Measurements from ENCODE around the gene SELENOK.

The SELENOK gene

DNA sequence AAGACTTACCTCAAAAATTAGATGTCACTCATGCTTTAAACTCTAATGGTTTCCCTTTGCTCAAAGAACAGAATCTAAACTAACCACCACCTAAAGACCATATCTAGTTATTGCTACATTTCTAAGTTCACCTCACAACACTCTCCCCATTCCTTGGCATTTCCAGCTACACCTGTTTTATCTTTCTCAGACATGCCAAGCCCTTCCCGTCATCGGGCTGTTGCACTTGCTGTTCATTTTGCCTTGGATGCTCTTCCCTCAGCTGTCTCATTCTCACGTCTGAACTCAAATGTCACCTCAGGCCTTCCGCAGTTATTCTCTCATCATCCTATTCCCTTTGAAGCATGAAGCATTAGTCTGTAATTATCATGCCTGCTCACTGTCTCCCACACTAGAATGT, 8.7 kb downstream of the SELENOK start:
- no peak for DNase-seq (ENCODE audit: low spot score)

DNA sequence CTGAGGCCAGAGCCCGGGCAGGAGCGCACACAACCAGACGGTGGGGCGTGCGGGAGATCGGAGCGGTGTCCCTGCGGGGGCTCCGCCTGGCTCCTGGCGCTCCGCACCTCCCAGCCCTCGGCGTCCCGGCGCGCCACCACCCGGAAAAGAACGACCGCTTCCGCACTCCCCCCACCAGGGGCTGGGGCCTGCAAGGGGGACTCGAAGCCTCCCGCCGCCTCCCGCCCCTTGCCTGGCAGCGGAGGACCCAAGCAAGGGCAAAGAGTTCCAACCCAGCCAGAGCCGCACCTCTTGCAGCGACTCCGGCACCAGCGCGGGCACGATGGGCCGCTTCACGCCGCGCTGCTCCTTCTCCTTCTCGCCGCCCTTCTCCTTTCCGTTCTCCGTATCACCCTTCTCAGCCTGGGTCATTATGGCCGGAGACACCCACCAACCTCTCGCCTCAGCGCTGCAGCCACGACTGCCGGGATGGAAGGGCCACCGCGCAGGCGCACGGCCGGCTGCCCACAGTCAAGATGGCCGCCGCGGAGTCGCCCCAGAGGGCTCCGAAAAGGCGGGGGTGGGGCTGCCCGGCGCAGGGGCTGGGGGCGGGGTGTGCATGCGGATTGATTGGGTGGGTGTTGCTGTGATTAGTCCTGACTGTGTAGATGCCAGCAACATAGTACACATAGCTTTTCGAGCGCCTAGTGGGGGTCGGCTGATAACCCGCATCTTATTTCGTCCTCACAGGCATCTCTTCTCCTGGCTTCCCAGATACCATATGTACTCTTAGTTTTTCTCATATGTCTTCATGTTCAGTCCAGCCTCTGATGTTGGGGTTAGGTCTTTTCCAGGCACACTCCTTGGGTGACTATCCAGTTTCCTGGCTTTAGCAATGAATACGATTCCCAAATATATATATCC, 9.7 kb downstream of the SELENOK start, which contains the start of gene ACTR8:
Gene ACTR8 (minus strand): TSS at position 462 of the 903 bp plus-strand sequence. CDS start 51 bp downstream, at position 411.
- DNase-seq (ENCODE audit: low spot score), result peak; percentile 83

DNA sequence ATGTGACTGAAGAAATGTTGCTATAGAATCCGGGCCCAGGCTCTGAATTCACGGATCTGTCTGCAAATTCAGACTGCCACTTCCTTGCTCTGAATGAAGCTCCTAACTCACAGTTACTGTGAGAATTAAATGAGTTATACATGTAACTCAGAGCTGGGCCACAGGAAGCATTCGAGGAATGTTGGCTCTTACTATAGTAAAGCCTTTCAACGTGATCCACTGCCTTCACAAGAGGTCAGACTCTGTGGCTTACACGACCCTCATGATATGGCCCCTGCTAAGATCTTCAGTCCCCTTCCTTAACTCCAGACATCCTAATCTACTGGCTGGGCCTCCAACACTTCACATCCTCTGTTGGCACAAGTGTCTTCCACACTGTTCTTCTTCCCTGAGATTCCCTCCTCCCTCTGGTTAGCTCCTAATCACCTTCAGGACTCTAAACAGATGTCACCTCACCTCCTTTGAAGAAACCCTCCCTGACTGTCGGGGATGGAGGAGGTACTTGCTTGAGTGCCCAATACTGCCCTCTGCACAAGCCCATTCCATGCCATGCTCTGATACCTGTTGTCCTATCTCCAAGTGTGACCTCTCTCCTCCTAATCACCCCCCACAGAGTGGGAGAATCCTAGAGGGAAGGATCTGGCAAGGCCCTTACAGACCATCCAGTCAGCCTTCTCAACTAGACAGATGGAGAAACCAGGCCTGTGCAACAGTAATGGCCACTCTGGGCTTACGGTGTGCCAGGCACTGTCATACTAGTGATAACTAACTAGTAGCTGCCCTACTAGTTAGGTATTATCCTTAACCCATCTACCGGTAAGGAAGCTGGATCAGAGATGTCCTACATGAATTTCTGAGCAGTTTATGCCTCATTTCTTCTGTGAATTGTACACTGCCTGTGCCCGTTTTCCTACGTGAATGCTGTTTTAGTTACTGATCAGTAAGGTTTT, 11.0 kb downstream of the SELENOK start:
- DNase-seq (ENCODE audit: low spot score), result no peak

DNA sequence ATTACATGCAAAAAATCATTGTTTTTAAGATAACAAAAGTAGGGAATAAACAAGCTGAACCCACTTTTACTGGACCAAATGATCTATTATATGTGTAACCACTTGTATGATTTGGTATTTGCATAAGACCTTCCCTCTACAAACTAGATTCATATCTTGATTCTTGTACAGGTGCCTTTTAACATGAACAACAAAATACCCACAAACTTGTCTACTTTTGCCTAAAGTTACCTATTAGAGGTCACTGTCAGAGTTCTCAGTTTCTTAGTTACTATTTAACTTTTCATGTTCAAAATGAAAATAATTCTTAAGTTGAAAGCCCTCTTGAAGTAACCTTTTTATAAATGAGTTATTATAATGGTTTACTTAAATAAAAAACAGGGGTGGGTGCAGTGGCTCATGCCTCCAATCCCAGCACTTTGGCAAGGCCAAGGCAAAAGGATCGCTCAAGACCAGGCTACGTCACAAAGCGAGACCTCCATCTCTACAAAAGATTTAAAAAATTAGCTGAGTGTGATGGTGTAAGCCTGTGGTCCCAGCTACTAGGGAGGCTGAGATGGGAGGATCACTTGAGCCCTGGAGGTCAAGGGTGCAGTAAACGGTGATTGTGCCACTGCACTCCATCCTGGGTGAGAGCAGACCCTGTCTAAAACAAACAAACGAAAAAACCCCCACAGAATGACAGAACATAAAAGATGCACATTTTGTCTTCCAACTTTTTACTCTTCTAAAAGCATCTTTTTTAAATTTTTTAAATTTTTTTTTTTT, 25.7 kb downstream of the SELENOK start:
- DNase-seq (ENCODE audit: low spot score), result no peak

DNA sequence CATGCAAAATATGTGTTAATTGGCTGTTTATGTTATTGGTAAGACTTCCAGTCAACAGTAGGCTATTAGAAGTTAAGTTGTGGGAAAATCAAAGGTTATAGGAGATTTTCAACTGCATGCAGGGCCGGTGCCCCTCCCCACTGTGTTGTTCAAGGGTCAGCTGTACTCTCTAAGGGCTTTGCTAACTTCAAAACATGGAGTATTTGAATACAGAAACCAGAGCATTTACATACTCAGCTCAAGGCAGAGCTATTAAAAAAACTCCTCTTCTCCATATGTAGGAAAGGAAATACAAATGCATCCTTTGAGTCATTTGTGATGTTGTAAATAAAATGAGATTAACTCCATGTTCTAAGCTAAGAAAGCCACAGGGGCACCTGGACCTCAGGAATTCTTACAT, 28.5 kb downstream of the SELENOK start:
- no peak for DNase-seq (ENCODE audit: low spot score)

DNA sequence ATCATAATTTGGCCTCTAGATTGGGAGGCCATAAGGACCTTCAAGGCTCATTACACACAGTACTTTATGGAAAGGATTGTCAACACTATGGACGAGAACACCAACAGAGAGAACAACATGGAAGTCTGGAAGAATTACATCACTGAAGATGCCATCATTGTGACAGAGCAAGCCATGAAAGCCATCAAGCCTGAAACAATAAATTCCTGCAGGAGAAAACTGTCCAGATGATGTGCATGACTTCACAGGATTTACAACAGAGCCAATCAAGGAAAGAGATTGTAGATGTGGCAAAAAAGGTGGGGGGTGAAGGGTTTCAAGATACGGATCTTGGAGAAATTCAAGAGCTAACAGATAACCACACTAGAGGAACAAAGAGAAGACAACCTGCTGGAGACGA, 29.4 kb downstream of the SELENOK start:
- no peak for DNase-seq (ENCODE audit: low spot score)

DNA sequence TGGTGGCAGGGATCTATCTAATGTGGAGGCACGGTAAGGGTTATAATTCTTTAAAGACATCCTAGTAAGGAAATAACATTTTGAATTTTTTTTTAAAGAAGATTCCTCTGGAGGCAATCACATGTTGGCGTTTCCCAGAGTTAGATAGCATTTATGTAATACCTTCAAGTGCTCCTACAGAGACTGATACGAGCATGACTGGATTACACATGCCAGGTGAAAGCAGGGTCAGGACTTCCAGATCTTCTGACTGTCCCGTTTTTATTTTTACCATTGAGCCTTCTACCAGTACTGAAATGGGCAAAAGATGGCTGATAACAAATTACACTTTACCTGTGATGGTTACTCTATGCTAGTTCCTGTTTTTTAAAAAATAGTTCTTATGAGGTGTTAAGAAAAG, 31.5 kb downstream of the SELENOK start:
- DNase-seq (ENCODE audit: low spot score), result no peak

DNA sequence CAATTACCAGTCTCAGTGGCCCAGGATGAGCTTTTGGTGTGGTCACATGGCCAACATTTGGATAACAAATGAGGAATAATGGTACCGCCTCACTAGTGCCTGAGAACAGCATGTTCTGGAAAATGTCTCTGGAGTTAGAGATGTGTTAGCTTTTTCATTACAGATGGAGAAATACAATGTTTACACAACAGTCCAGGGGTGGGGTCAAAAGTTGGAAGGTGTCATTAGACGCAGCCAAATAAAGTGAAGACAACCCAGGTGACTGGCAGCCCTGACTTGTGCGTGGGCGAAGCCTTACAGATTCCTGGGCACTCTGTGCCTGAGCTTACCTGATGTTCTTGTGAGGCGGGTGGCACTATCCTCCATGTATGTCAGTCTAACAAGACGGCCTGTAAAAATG, 32.5 kb downstream of the SELENOK start:
- DNase-seq (ENCODE audit: low spot score), result no peak

DNA sequence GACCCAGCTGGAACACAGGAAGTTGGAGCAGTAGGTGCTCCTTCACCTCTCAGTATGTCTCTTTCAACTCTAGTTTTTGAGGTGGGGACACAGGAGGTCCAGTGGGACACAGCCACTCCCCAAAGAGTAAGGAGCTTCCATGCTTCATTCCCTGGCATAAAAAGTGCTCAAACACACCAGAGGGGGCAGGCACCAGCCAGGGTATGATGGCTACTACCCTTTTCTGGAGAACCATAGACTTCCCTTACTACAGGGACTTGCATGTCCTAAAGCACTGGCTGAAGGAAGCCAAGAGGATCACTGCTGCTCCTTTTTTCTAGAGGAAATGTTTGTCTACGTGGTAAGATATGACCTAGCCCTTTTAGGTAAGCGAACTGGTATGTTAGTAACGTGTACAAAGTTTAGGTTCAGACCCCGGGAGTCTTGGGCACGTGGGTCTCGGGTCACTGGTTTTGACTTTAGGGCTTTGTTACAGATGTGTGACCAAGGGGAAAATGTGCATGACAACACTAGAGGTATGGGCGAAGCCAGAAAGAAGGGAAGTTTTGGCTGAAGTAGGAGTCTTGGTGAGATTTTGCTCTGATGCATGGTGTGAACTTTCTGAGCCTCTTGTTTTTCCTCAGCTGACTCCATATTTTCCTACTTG, 33.4 kb downstream of the SELENOK start:
- no peak for DNase-seq (ENCODE audit: low spot score)

DNA sequence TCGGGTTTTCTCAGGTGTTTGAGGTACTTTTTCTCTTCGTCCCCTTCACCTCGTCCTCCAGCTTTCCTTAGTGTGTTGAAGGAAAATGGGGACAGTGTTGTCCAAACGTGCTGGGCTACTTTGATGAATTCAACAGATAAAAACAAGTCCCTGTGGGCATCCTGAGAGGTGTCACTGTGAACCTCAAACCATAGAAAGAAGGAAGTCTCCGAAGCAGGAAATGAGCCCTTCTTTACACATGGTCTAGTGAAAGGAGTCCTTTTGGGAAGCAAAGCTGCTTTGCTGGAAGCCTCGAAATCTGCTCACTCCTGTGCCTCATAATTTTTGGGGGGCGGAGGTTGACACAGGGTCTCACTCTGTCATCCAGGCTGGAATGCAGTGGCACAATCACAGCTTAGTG, 34.7 kb downstream of the SELENOK start:
- DNase-seq (ENCODE audit: low spot score), result no peak

DNA sequence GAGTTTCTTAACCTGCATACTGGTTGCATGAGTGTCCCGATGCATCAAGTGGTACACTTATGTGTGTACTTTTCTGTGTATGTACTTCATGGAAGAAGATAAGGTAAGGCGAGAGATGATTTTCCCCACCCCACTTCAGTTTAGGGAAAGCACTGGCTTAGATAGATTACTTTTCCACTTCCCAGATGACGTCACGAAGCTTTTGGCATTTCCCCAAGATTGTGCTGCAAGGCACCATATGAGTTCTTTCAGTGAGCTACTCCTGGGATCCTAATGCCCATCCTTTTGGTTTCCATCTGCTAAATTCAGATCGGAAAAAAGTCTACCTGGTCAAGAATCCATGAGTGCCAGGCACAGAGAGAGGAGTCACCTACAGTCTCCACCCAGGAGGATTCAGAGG, 40.8 kb downstream of the SELENOK start:
- DNase-seq (ENCODE audit: low spot score), result no peak

DNA sequence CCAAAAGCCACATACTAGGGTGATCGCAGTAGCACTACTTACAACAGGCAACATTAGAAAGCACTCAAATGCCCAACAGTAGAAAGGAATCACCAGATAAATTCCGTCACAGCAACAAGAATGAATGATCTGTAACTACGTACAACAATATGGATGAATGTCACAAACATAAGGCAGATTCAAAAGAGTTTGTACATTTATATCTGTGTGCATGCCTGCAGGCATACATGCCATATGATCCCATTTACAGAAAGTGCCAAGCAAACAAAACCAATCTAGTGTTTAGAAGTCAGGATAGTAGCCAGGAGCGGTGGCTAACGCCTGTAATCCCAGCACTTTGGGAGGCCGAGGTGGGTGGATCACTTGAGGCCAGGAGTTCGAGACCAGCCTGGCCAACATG, 41.7 kb downstream of the SELENOK start:
- DNase-seq (ENCODE audit: low spot score), result no peak

DNA sequence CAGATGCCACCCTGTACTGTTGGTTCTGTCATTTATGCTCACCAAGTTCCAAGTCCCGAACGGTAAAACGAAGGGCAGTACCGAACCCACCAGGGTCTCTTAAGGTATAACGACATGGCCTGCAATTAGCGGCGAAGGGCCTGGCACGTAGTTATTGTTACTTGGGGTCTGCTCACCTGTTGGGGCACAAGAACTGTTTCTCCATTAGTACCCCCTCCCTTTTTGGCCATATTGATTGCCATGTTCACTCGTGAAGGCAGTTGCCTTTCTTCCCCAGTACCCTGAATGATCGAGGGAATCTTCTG, 44.9 kb downstream of the SELENOK start:
- no peak for DNase-seq (ENCODE audit: low spot score)

DNA sequence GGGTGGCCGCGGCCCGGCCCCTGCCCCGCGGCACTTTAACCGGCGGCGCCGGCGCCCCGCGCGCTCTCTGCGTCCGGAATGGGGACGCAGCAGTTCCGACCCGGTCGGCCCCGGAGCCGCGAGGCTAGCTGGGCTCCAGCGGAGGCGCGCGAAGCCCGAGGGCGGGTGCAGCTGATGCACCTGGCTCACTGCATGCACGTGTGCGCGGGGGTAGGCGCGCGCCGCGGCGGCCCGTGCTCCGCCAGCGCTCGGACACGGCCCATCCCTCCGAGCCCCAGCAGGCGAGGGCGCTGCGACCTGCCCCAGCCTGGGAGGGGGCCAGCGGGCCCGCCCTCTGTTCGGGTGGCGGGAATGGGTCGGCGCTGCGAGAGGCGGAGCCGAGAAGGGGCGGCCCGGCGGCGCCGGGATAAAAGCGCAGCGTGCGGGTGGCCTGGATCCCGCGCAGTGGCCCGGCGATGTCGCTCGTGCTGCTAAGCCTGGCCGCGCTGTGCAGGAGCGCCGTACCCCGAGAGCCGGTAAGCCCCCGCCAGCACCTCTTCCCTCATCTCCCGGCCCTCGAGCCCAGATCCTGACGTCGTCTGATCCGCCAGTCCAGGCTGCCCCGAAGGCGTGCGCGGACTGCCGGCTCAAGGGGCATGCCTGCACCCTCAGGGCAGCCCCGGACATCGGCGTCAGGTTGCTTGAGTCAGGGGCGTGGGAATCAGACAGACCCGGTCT, 45.4 kb downstream of the SELENOK start, which contains the start of the genes CHDH and IL17RB:
Gene CHDH (minus strand): TSS at position 286 of the 717 bp plus-strand sequence. CDS start 22,411 bp downstream, outside the sequence.
Gene IL17RB (plus strand): TSS at position 435 of the 717 bp plus-strand sequence. CDS start 21 bp downstream, at position 456.
- peak; percentile 78 for DNase-seq (ENCODE audit: low spot score)

DNA sequence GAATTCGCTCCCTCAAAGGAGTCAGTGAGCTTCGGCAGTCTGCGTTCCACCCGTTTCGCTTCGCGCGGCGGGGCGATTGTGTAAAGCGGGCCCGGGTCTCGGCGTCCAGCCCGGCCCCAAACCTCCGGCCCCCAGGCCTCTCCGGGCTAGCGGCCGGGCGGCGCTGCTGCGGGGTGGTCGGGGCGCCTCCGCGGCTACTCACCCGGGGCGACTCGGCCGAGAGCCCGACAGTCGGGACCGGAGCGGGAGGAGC, 45.9 kb downstream of the SELENOK start:
- no peak for DNase-seq (ENCODE audit: low spot score)

DNA sequence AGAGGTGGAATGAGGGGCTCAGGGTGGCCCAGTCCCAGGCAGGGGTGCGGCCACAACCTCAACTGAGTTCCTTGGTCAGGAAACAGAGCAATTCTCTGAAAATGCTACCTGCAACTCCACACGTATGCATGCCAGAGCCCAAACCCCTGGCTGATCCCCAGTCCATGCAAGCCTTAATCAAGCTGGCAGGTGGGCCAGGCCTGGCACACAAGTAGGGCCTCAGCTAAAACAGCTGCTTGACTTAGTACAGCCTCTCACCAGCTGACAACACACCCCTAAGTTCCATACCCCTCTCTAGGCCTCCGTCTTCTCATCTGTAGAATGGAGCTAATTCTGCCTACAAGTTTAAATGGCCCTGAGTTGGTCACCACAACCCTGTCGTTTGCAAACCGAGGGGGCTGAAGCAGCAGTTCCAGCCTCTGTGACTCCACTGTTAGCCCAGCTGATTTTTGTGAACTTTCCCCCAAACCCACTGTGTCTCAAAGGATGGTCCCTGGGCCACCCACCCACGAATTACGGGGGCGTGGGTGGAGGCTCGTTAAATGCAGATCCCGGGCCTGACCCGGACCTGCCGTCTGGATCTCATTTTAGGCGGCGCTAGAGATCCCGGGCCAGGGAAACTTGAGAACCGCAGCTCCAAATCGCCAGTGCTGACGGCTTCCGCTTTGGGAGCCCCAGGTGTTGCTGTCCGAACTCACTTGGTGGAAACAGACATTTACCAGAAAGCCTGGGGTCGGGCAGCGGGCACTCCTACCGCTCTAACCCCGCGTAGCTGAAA, 46.4 kb downstream of the SELENOK start:
- peak; percentile 60 for DNase-seq (ENCODE audit: low spot score)

DNA sequence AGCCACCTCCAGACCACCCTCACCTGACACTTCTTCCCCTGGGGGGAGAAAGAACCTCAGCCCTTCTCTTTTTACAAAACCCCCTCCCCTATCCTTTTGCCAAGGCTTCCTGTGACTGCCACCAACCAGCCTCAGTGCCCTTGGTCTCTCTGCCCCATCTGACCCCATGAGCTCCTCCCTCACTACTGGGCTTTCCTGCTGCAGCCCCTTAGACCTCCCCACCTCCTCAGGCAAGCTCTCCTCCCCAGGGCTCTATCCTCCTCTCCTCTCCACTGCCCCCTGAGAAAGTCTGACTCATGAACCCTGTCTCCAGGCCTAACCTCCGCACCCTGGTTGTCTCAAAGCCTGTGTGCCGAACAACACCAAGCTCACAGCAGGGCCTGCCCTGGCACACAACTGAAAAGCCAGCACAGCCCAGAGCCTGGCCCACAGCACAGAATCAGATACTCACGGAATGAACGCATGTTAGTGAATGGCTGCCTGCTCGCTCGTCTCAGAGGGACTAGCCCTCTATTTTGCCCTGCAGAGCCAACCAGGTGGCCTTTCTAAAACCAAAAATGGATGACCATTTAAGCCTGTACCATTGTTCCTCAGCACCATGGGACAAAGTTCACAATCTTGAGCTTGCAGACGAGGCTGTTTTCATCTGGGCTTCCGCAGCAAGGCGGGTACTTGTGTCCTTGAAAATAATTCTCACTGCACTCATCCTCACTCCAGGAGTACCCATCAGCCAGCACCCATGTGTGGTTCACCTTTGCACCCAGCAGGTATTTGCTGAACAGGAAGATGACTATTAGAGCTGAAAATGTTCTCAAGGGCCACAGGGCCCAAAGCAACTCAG, 47.2 kb downstream of the SELENOK start:
- DNase-seq (ENCODE audit: low spot score), result peak; percentile 57

DNA sequence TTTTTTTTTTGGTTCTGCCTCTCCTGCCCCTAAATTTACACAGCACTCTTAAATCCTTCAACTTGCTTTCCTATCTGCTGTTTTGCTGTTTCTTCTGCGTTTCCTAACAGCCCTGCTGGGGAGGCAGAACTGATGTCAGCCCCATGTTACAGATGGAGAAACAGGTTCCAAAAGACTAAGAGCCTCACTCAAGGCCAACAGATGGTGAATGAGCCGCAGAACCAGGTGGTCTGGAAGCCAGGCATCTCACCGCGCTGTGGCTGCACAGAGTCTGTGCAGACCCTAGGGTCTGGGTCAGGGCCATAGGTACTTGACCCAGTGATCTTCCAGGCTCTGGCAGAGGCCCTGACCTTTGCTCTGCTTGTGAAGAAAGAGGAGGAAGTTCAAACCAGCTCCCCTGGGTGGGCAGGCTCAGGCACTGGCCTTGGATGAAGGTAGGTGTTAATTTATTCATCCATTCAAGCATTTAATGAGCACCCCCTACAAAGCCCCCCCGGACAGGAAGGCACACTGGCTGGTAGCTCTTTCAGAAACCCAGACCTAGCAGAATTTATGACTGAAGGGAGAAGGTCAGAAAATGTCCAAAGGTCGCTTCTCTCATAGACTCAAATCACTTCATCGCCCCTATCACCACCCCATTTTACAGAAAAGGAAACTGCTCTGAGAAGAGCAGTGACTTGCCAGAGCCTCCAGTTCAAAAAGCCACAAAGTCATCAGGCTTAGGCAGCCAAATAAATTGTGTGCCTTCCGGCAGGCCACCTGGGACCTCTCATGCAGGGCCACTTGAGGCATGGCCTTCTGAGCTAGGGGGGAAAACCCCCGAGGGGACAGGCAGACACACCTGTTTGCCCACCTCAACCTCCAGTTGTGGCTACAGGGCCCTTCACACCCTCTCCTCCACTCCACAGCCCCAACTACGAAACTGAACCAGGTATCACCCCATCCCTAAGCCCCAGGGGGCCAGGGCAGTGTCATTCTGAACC, 48.2 kb downstream of the SELENOK start:
- DNase-seq (ENCODE audit: low spot score), result peak; percentile 53
